Endothelial cell of umbilical vein (primary cell): ENCODE measurements around the gene AMPD1. TPM values are rescaled to one million over a fixed set of nuclear protein-coding genes. Genes with fewer than 3 reads are reported as not detected.

ENCODE experiments used
- BruUV-seq: library from RNA; stranded (reverse); fragments of 400-500 nt; replicated peaks from 2 replicates; lab custom pipeline; 2021; lab: Mats Ljungman, UMichigan
- CTCF ChIA-PET: fragments of 300-600, 350-600 bp; sonication (Branson Sonifier 250); formaldehyde crosslinking; loops from one replicate; lab custom pipeline; 2021; ENCODE audit warnings: antibody characterized with exemption, inconsistent platforms; lab: Charles Lee
- POLR2A ChIA-PET: fragments of 300-600, 350-600 bp; sonication (Branson Sonifier 250); formaldehyde crosslinking; loops from one replicate; lab custom pipeline; 2021; ENCODE audit warnings: antibody characterized with exemption, inconsistent platforms; lab: Charles Lee
- DNase-seq: peaks from one replicate; pipeline ENCODE4 v3.0.0-alpha.2; 2011; ENCODE audit warnings: low read depth, low spot score
- FAIRE-seq: peaks from 2 replicates; lab custom pipeline; 2011; peaks lifted over from hg19 to GRCh38; lab: Jason Lieb, UNC
- H2AFZ ChIP-seq: 2 replicates; pipeline ENCODE4 v1.6.0; 2012; ENCODE audit warnings: low read depth, low read length, control low read depth, inconsistent platforms
- H3K27ac ChIP-seq: 2 replicates; pipeline ENCODE4 v1.5.1; 2011; ENCODE audit warnings: low read depth, mild to moderate bottlenecking, control low read depth, low read length, moderate library complexity; ENCODE audit not compliant: insufficient read depth
- H3K27me3 ChIP-seq, 2 experiments: 2 replicates each; pipeline versions ENCODE4 v1.6.0 to v1.6.1; 2011; ENCODE audit warnings: low read length in 2 of 2, mixed read lengths in 1 of 2; ENCODE audit not compliant: control insufficient read depth in 2 of 2, insufficient read depth in 2 of 2
- H3K36me3 ChIP-seq, 2 experiments: 2 replicates in 1 of 2; 3 replicates in 1 of 2; pipeline ENCODE4 v1.5.1; 2011; ENCODE audit warnings: low read length in 2 of 2, mild to moderate bottlenecking in 1 of 2, moderate library complexity in 1 of 2; ENCODE audit not compliant: control insufficient read depth in 2 of 2, insufficient read depth in 2 of 2; ENCODE audit errors: extremely low read depth in 1 of 2
- H3K4me1 ChIP-seq: 3 replicates; pipeline ENCODE4 v1.5.1; 2011; ENCODE audit warnings: mild to moderate bottlenecking, low read length; ENCODE audit not compliant: control insufficient read depth, insufficient read depth; ENCODE audit errors: extremely low read depth
- H3K4me2 ChIP-seq: 2 replicates; pipeline ENCODE4 v1.6.1; 2011; ENCODE audit warnings: low read length, control low read depth, mixed read lengths; ENCODE audit not compliant: insufficient read depth
- H3K4me3 ChIP-seq, 3 experiments: fragments of 200-600 bp in 1 of 3; sonication (generic), shearing (Covaris generic) in 1 of 3; replicated peaks in 1 of 3; 2 replicates each; pipeline ENCODE4 v1.5.1; 2011 to 2016; ENCODE audit warnings: control low read depth in 3 of 3, low read length in 3 of 3, mild to moderate bottlenecking in 2 of 3, inconsistent platforms in 1 of 3, low read depth in 1 of 3, moderate library complexity in 1 of 3; ENCODE audit not compliant: insufficient read depth in 1 of 3
- H3K79me2 ChIP-seq: 2 replicates; pipeline ENCODE4 v1.6.0; 2012; ENCODE audit warnings: low read length, inconsistent platforms; ENCODE audit not compliant: control insufficient read depth, insufficient read depth
- H3K9ac ChIP-seq: replicated peaks from 2 replicates; pipeline ENCODE3; 2011; ENCODE audit warnings: low read length, control low read depth; ENCODE audit not compliant: insufficient read depth; ENCODE audit errors: extremely low read depth
- H3K9me1 ChIP-seq: replicated peaks from 3 replicates; pipeline ENCODE4 v1.6.0; 2011; ENCODE audit warnings: mild to moderate bottlenecking, low read length; ENCODE audit not compliant: control insufficient read depth, insufficient read depth; ENCODE audit errors: extremely low read depth
- H3K9me3 ChIP-seq: replicated peaks from 2 replicates; pipeline ENCODE4 v1.5.1; 2012; ENCODE audit warnings: low read length, inconsistent platforms; ENCODE audit not compliant: control insufficient read depth, insufficient read depth
- H4K20me1 ChIP-seq: replicated peaks from 2 replicates; pipeline ENCODE3; 2011; ENCODE audit warnings: mild to moderate bottlenecking, low read length; ENCODE audit not compliant: control insufficient read depth, insufficient read depth; ENCODE audit errors: extremely low read depth
- CTCF ChIP-seq, 2 donors: IDR thresholded peaks; 1 replicate in 1 of 2; 2 replicates in 1 of 2; pipeline ENCODE4 v1.5.1; 2011; ENCODE audit warnings: low read length in 2 of 2, mild to moderate bottlenecking in 2 of 2, moderate library complexity in 2 of 2, control low read depth in 1 of 2, inconsistent platforms in 1 of 2, low read depth in 1 of 2; ENCODE audit not compliant: insufficient read depth in 1 of 2; ENCODE audit errors: extremely low read depth in 1 of 2
- EZH2 ChIP-seq: IDR thresholded peaks from 2 replicates; pipeline ENCODE4 v1.6.1; 2012; ENCODE audit warnings: borderline replicate concordance, low read depth, mild to moderate bottlenecking, moderate library complexity, low read length, inconsistent platforms; ENCODE audit not compliant: severe bottlenecking
- FOS ChIP-seq: IDR thresholded peaks from 2 replicates; pipeline ENCODE4 v1.6.1; 2011; ENCODE audit warnings: mild to moderate bottlenecking, low read length, moderate library complexity, borderline replicate concordance; ENCODE audit not compliant: insufficient read depth
- GATA2 ChIP-seq: IDR thresholded peaks from 2 replicates; pipeline ENCODE4 v1.7.0; 2011; ENCODE audit warnings: low read depth, mild to moderate bottlenecking, moderate library complexity, mixed read lengths, low read length; ENCODE audit not compliant: insufficient read length, insufficient read depth
- JUN ChIP-seq: IDR thresholded peaks from 2 replicates; pipeline ENCODE4 v1.6.1; 2011; ENCODE audit warnings: borderline replicate concordance, low read depth; ENCODE audit not compliant: insufficient read length, insufficient read depth
- MAX ChIP-seq: IDR thresholded peaks from 2 replicates; pipeline ENCODE4 v1.6.1; 2011; ENCODE audit not compliant: insufficient read depth, insufficient read length
- MYC ChIP-seq: IDR thresholded peaks from one replicate; pipeline ENCODE4 v1.6.1; 2011; ENCODE audit warnings: mild to moderate bottlenecking, low read depth, low read length
- POLR2A ChIP-seq: IDR thresholded peaks from 2 replicates; pipeline ENCODE4 v1.6.1; 2012; ENCODE audit warnings: low read depth, mild to moderate bottlenecking, control low read depth, low read length
- POLR2AphosphoS5 ChIP-seq: IDR thresholded peaks from 2 replicates; pipeline ENCODE4 v1.6.1; 2012; ENCODE audit warnings: low read depth, mild to moderate bottlenecking, control low read depth, low read length, moderate library complexity; ENCODE audit not compliant: insufficient read depth
- dilution Hi-C: fragments of 300-500 bp; cut with MboI; formaldehyde crosslinking; loops from one replicate; pipeline ENCODE4 v1.15.0; 2019; ENCODE audit warnings: low sequenced_read_pairs; ENCODE audit not compliant: extremely low pct_ligation_motif_present
- intact Hi-C: fragments of 100-400 bp; cut with micrococcal nuclease; formaldehyde crosslinking; loops from one replicate; pipeline ENCODE4 v1.10.0; 2022
- polyA plus RNA-seq, 4 experiments: library from polyadenylated mRNA; depleted of rRNA in 3 of 4; stranded (reverse) in 3 of 4; unstranded in 1 of 4; fragments of >200 nt; gene quantifications; 2 replicates each; pipeline versions ENCODE4 v1.2.1 to v1.2.3, GENCODE V29; 2011 to 2012; ENCODE audit warnings: missing spikeins in 1 of 4
- total RNA-seq: library from RNA; stranded (reverse); gene quantifications from 2 replicates; pipeline ENCODE4 v1.2.3, GENCODE V29; 2021

Gene AMPD1
- total and polyA plus RNA-seq, 2 donors (not counting 3 experiments of a cell fraction or from before 2014, with no cell fraction given): not detected

- Histone ChIP-seq H3K4me1 (peaks cover 24% of the 10 kb centered on the region), H3K4me2 (peak overlapping the region; percentile 99), H3K9me1 (no peaks in the 10 kb centered on the region), H3K27me3 (no peaks in the 10 kb centered on the region), H3K36me3 (peaks cover 19% of the 10 kb centered on the region in 2 experiments), H2AFZ (peak overlapping the region; percentile 41), H3K79me2 (peaks cover 43% of the 10 kb centered on the region), H3K4me3 (peak overlapping the region; percentile 94 to 100 (median 100)), H3K9ac (peak overlapping the region; percentile 100), H4K20me1 (no peaks in the 10 kb centered on the region), H3K27ac (peak overlapping the region; percentile 100), H3K9me3 (no peaks in the 10 kb centered on the region)
- POLR2A ChIA-PET: no interaction called here
- FAIRE-seq (no peak), DNase-seq (no peak)
- BruUV-seq: TSS peak; percentile 48
- dilution Hi-C loops: no loop called here
- intact Hi-C loops: loop anchor here (1.0 to 10.0 kb wide), 9 partner anchors 21 to 739 kb away; partner anchors contain the start of genes BCAS2, CSDE1, DENND2C and OLFML3
- CTCF ChIA-PET: interaction anchor here (0.8 to 1.6 kb wide), 4 partner anchors 15 to 737 kb away, joined by 3 to 4 read pairs (median 3); partner anchors contain the start of gene OLFML3
- TF ChIP-seq FOS: no peak
- TF ChIP-seq MAX: no peak
- TF ChIP-seq POLR2A: no peak
- TF ChIP-seq EZH2: no peak
- no peak for TF ChIP-seq JUN
- no peak for TF ChIP-seq GATA2
- TF ChIP-seq CTCF (IDR thresholded peaks at IDR 0.05; ENCODE audit: extremely low read depth in 1 of 2, insufficient read depth in 1 of 2, low read depth in 1 of 2, low read length in 2 of 2): no peak
- no peak for TF ChIP-seq POLR2AphosphoS5
- no peak for TF ChIP-seq MYC
Measured at GRCh38 chr1:114715952-114716303, 20.6 kb upstream of the AMPD1 start.
